ENCODE results near the gene THOC2. TPM values are rescaled to one million over a fixed set of nuclear protein-coding genes. Genes with fewer than 3 reads are reported as not detected.
"Not testable (repeated sequence)": the region's sequence is repeated elsewhere in the genome, so short reads cannot be mapped to it uniquely, and the experiment has no call there.

THOC2 gene
- 58.9 TPM for polyA plus RNA-seq (ENCODE audit: insufficient read length)

- peak; percentile 64 for DNase-seq (ENCODE audit: low read depth)
Observed at GRCh38 chrX:123732670-123733363, at the start of gene THOC2. Gene THOC2 (minus strand): TSS chrX:123733052. CDS start chrX:123733022, 30 bp downstream.

GRCh38 chrX:123781786-123782185, 48.9 kb upstream of the THOC2 start:
- DNase-seq (ENCODE audit: low read depth), result not testable (repeated sequence)

GRCh38 chrX:123779908-123780396, 47.1 kb upstream of the THOC2 start:
- no peak for DNase-seq (ENCODE audit: low read depth)

- no peak for DNase-seq (ENCODE audit: low read depth)
Observed at GRCh38 chrX:123773258-123773988, 40.6 kb upstream of the THOC2 start.

GRCh38 chrX:123771449-123772064, 38.7 kb upstream of the THOC2 start:
- no peak for DNase-seq (ENCODE audit: low read depth)

- DNase-seq (ENCODE audit: low read depth), result peak; percentile 57
Observed at GRCh38 chrX:123764967-123765871, 32.4 kb upstream of the THOC2 start.

GRCh38 chrX:123759849-123760248, 27.0 kb upstream of the THOC2 start:
- DNase-seq (ENCODE audit: low read depth), result not testable (repeated sequence)

GRCh38 chrX:123757794-123758193, 24.9 kb upstream of the THOC2 start:
- not testable (repeated sequence) for DNase-seq (ENCODE audit: low read depth)

GRCh38 chrX:123756320-123756719, 23.5 kb upstream of the THOC2 start:
- no peak for DNase-seq (ENCODE audit: low read depth)

- no peak for DNase-seq (ENCODE audit: low read depth)
Observed at GRCh38 chrX:123755107-123755506, 22.3 kb upstream of the THOC2 start.

GRCh38 chrX:123753656-123754350, 21.0 kb upstream of the THOC2 start:
- DNase-seq (ENCODE audit: low read depth), result no peak

- DNase-seq (ENCODE audit: low read depth), result no peak
Observed at GRCh38 chrX:123749643-123750042, 16.8 kb upstream of the THOC2 start.

GRCh38 chrX:123745511-123745910, 12.7 kb upstream of the THOC2 start:
- DNase-seq (ENCODE audit: low read depth), result no peak

GRCh38 chrX:123743312-123743711, 10.5 kb upstream of the THOC2 start:
- DNase-seq (ENCODE audit: low read depth), result no peak

- no peak for DNase-seq (ENCODE audit: low read depth)
Observed at GRCh38 chrX:123742440-123742839, 9.6 kb upstream of the THOC2 start.

- no peak for DNase-seq (ENCODE audit: low read depth)
Observed at GRCh38 chrX:123740536-123740935, 7.7 kb upstream of the THOC2 start.

GRCh38 chrX:123740006-123740405, 7.2 kb upstream of the THOC2 start:
- DNase-seq (ENCODE audit: low read depth), result no peak

- DNase-seq (ENCODE audit: low read depth), result no peak
Observed at GRCh38 chrX:123739474-123739873, 6.6 kb upstream of the THOC2 start.

GRCh38 chrX:123738378-123738940, 5.6 kb upstream of the THOC2 start:
- DNase-seq (ENCODE audit: low read depth), result no peak

- DNase-seq (ENCODE audit: low read depth), result no peak
Observed at GRCh38 chrX:123736333-123736921, 3.6 kb upstream of the THOC2 start.
